HG02623 (cell line): ENCODE results near the gene SORBS1.
A peak's percentile ranks its signal among the peaks of the same experiment; 100 is the strongest.

Experiments
- ATAC-seq: cut with Tn5 transposase; IDR thresholded peaks from one replicate; pipeline ENCODE4 v1.9.1; 2021; ENCODE audit warnings: moderate library complexity; ENCODE audit not compliant: unreplicated experiment

The SORBS1 gene

GRCh38 chr10:95303950-95304349, 257.2 kb downstream of the SORBS1 start:
- no peak for ATAC-seq

- no peak for ATAC-seq
Measured at GRCh38 chr10:95303535-95303934, 257.6 kb downstream of the SORBS1 start.

- ATAC-seq: no peak
Measured at GRCh38 chr10:95300022-95300539, 261.1 kb downstream of the SORBS1 start.

- peak; percentile 27 for ATAC-seq
Measured at GRCh38 chr10:95297402-95297801, 263.8 kb downstream of the SORBS1 start.

- no peak for ATAC-seq
Measured at GRCh38 chr10:95296764-95297163, 264.4 kb downstream of the SORBS1 start.

GRCh38 chr10:95295031-95295755, 266.0 kb downstream of the SORBS1 start:
- peak; percentile 70 for ATAC-seq

GRCh38 chr10:95293631-95294030, 267.5 kb downstream of the SORBS1 start:
- no peak for ATAC-seq

- ATAC-seq: no peak
Measured at GRCh38 chr10:95291365-95292039, 269.7 kb downstream of the SORBS1 start.

GRCh38 chr10:95290461-95291364, 270.5 kb downstream of the SORBS1 start, which contains the start of gene PDLIM1:
TSS of gene PDLIM1 (minus strand) at chr10:95291003. CDS start at chr10:95290915, 88 bp downstream.
- peak; percentile 41 for ATAC-seq

GRCh38 chr10:95289921-95290421, 271.2 kb downstream of the SORBS1 start:
- no peak for ATAC-seq

- no peak for ATAC-seq
Measured at GRCh38 chr10:95289003-95289920, 271.9 kb downstream of the SORBS1 start.

GRCh38 chr10:95288303-95288702, 272.9 kb downstream of the SORBS1 start:
- ATAC-seq: no peak

- no peak for ATAC-seq
Measured at GRCh38 chr10:95287281-95287680, 273.9 kb downstream of the SORBS1 start.

- no peak for ATAC-seq
Measured at GRCh38 chr10:95286707-95287106, 274.5 kb downstream of the SORBS1 start.

- ATAC-seq: no peak
Measured at GRCh38 chr10:95285556-95285955, 275.6 kb downstream of the SORBS1 start.

- ATAC-seq: no peak
Measured at GRCh38 chr10:95284807-95285206, 276.4 kb downstream of the SORBS1 start.

GRCh38 chr10:95282107-95282506, 279.1 kb downstream of the SORBS1 start:
- ATAC-seq: no peak

- no peak for ATAC-seq
Measured at GRCh38 chr10:95281206-95281605, 280.0 kb downstream of the SORBS1 start.

GRCh38 chr10:95280637-95281036, 280.5 kb downstream of the SORBS1 start:
- no peak for ATAC-seq
